Activated naive CD4-positive, alpha-beta T cell (primary cell): Measurements from ENCODE around the gene BICDL2.
"Not testable (repeated sequence)": the region's sequence is repeated elsewhere in the genome, so short reads cannot be mapped to it uniquely, and the experiment has no call there.

Source experiments
- DNase-seq, 4 experiments: peaks; one replicate each; lab custom pipeline; 2025; lab: John Stamatoyannopoulos, UW

Gene BICDL2, protein sequence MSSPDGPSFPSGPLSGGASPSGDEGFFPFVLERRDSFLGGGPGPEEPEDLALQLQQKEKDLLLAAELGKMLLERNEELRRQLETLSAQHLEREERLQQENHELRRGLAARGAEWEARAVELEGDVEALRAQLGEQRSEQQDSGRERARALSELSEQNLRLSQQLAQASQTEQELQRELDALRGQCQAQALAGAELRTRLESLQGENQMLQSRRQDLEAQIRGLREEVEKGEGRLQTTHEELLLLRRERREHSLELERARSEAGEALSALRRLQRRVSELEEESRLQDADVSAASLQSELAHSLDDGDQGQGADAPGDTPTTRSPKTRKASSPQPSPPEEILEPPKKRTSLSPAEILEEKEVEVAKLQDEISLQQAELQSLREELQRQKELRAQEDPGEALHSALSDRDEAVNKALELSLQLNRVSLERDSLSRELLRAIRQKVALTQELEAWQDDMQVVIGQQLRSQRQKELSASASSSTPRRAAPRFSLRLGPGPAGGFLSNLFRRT

DNA sequence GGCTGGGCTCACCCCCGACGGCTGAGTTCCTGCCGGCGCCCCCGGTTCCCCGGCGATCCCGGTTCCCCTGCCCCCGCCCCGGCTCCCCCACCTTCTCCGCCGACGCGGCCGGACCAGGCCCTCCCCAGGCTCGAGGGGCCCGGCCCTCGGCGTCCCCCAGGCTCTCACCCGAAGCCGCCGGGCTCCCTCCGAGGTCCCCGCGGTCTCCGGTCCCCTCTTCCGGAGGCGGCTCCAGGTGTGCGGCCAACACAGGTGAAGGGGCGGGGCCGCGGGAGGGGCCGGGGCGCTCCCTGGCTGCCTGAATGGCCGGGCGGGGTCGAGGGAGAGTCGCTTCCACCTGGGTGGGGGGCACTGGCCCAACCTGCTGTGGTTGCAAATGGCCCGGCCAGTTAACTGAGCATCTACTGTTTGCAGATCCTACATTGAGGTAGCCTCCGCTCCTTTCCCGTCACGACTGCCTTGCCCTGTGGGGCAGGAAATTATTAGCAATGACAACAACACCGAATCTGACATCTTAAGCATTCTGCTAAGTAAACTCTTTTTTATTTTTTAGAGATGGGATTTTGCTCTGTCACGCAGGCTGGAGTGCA lies at the start of gene BICDL2:
TSS of gene BICDL2 (minus strand) at position 219 of the 590 bp plus-strand sequence. CDS start 1,448 bp downstream, outside the sequence.
- DNase-seq: no peak

DNA sequence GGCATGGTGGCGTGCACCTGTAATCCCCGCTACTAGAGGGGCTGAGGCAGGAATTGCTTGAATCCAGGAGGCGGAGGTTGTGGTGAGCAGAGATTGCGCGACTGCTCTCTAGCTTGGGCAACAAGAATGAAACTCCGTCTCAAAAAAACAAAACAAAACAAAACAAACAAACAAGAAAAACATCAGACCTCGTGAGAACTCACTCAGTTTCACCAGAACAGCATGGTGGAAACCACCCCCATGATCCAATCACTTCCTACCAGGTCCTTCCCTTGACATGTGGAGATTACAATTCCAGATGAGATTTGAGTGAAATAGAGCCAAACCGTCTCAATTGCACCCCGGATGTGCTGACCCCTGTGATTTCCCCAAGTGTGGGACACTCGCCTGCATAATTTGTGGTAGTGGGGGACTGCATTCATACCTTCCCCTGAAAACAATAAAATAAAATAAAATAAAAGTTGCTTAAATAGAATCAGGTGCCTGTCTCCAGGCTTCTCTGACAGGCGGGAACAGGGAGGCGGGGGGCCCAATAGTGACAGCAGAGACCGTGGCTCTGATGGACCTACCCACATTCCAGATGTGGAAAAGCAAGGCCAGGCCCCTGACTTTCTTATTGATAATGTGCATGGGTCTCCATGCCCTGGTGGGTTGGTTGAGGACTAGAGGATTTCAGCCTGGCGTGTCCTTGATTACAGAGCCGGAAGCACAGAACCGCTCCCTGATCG lies 49.3 kb upstream of the BICDL2 start:
- DNase-seq: no peak

DNA sequence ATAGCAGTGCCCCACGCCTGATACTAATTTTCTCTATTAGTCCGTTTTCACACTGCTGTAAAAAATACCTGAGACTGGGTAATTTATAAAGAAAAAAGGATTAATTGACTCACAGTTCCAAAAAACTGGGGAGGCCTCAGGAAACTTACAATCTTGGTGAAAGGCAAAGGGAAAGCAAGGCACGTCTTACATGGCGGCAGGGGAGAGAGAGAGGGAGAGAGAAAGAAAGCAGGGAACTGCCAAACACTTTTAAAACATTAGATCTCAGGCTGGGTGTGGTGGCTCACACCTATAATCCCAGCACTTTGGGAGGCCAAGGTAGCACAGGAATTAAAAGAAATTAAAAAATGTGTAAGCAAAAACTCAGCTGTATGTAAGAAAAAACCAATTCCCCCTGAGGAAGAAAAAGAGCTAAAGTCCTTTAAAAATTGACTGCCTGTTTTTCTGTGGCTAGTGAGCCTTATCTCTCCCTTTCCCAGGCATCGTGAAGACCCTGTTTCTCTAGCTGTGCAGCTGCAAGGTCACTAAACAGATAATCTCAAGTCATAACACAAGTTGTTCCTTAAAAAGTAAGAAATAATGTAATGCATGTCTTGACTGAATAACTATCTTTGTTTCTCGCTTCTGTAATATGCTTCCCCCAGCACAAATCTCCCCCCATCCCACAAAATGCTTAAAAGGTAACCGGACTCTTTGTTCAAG lies 48.4 kb upstream of the BICDL2 start:
- DNase-seq: no peak

DNA sequence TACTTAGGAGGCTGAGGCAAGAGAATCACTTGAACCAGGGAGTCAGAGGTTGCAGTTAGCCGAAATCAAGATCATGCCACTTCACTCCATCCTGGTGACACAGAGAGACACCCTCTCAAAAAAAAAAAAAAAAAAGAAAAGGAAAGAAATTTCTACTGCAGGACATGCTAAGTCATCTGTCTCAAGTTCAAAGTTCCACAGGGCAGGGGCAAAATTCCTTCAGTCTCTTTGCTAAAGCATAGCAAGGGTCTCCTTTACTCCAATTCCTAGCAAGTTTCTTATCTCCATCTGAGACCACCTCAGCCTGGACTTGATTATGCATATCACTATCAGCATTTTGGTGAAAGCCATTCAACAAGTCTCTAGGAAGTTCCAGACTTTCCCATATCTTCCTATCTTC lies 47.7 kb upstream of the BICDL2 start:
- DNase-seq: no peak

DNA sequence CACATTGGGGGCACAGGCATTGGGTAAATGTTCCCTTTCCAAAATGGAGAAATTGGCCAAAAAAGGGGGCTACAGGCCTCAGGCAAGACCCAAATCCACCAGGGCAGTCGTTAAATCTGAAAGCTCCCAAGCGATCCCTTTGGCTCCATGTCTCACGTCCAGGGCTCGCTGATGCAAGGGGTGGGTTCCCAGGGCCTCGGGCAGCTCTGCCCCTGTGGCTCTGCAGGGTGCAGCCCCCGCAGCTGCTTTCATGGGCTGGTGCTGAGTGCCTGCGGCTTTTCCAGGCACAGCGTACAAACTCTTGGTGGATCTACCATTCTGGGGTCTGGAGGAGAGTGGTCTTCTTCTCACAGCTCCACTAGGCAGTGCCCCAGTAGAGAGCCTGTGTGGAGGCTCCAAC lies 46.7 kb upstream of the BICDL2 start:
- DNase-seq: not testable (repeated sequence)

DNA sequence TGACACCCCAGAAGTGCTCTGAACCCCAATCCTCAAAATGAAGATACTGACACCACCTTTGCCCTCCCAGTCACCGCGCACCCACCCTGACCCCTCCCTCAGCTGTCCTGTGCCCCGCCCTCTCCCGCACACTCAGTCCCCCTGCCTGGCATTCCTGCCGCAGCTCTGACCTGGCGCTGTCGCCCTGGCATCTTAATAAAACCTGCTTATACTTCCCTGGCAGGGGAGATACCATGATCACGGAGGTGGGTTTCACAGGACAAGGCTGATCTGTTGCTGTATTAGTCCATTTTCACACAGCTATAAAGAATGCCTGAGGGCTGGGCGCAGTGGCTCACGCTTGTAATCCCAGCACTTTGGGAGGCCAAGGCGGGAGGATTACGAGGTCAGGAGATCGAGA lies 45.2 kb upstream of the BICDL2 start:
- DNase-seq: not testable (repeated sequence)

DNA sequence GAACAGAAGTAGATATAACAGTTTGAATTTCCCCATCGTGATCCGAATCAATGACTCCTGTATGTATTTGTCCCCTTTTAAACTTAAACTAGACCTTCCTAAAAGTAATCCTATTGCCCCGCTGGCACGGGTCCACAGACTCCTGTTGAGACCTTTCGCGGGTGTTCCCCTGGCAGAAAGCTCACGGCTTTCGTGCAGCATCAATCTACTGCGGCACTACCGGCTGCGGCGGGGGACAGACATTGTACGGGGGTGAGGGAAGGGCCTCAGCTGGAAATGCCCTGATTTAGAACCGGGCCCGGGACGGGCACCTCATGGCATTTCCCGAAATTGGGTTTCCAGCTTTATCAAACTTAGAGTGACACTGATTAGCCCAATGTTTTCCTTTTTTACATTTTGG lies 43.3 kb upstream of the BICDL2 start:
- DNase-seq: no peak

DNA sequence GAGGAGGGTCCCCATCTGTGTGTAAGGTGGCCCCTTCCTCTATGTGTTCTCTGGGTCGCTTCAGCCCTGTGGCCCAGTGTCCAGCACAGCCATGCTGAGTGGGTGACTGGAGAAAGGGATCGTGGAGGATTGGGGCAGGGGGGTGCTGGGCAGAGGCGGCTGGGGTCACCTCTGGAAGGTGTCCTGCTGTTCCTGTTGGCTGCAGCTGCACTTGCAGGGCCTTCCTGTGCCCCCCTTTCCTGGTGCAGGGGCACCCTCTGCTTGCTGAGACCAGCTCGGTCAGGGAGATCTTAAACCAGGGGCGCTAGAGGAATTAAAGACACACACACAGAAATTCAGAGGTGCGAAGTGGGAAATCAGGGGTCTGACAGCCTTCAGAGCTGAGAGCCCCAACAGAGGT lies 39.8 kb upstream of the BICDL2 start:
- no peak for DNase-seq

DNA sequence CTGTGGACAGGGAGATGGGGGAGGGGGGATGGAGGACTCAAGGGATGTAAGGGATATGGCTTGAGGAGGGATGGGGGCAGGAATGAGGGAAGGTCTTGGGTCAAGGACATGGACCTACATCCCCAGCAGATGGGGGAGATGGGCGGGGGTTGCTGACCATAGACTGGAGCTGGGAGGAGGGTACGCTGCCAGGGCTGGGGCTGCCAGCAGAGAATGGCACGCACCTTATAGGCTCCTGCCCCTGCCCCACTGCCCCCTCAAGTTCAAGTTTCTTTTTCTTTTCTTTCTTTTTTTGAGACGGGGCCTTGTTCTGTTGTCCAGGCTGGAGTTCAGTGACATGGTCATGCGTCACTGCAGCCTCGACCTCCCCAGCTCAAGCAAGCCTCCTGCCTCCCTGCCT lies 39.2 kb upstream of the BICDL2 start:
- DNase-seq: not testable (repeated sequence)

DNA sequence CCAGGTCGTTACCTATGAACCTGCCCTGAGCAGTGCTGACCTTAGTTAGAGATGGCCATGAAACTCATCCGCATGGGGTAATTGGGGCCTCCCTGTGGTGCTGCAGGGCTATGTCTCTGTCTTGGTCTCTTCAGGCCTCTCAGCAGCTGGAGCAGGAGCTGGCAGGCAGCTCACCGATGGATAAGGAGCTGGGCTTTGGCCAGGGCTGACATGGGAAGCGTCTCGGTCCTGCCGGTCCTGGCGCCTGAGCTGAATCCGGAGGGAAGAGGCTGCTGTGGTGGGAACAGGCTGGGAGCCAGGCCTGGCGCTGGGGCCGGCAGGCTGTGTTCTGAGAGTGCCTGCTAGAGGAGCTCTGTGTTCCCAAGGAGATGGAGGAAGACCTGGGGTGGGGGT lies 38.8 kb upstream of the BICDL2 start:
- peak in 1 of 4 experiments; percentile 21 for DNase-seq

DNA sequence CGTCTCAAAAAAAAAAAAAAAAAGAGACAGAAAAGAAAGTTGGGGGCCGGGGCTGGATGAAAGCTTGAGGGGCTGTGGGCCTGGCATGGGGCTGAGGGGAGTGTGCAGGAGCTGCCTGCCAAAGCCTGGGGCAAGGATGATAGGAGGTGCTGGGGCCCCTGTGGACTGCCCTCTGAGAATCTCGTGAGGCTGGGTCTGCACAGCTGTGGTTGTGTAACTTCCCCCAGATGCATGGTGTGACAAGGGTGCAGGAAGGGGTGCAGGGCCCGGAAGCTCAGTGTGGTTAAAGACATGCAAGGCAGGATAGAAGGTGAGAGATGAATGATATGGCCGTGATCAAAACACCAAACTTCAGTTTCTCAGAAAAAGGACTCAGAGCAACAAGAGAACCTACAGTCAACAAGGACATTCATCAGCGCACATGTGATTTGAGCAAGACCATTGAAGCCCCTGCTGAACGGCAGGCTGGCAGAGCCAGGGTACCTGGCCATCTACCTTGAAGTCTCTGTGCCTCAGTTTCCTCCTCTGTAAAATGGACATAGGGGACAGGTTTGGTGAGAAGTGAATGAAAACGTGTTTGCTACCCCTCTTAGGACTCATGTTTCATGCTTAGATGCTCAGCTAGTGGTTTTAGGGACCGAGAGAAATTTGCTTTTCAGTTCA lies 38.2 kb upstream of the BICDL2 start:
- DNase-seq: peak in 2 of 4 experiments; percentile 62 to 70

DNA sequence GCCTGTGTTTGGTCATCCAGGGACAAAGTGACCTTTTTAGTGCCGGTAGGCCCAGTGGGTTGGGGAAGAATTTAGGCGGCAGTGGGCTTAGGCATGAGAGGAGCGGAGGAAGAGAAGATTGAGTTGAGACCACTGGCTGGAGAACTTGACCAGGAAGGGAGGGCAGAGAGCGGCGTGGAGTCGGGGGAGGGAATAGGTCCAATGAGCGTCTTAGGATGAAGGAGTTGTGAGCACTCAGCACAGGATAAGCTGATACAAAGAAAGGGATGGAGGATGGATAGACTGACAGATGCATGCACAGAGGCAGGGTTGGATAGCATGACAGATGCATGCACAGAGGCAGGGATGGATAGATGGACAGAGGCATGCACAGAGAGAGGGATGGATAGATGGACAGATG lies 36.7 kb upstream of the BICDL2 start:
- DNase-seq: no peak

DNA sequence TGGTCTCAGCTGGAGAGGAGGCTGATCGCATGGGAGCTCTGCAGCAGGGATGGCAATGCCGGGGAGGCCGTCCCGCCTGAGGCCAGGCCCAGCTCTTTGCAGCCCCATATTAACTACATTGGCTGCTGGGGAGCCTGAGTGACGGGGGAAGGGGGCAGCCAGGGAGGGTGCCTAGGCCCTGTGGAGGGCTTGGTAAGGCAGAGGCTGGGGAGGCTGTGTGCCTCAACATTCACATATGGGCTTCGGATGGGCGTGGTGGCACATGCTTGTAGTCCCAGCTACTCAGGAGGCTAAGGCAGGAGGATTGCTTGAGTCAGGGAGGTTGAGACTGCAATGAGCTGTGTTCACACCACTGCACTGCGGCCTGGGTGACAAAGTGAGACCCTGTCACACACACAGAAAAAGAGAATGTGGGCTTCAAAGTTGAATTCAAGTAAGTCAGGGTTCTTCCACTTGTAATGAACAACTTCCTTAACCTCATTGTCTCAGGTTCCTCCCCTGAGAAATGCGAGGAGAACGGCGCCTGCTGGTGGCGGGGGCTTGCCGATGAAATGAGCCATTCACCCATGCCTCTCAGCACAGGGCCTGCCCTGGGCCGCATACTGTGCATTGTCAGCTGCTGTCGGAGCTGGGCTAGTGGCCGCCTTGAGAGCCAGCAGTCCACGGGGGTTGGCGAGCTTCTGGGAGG lies 36.0 kb upstream of the BICDL2 start:
- not testable (repeated sequence) for DNase-seq

DNA sequence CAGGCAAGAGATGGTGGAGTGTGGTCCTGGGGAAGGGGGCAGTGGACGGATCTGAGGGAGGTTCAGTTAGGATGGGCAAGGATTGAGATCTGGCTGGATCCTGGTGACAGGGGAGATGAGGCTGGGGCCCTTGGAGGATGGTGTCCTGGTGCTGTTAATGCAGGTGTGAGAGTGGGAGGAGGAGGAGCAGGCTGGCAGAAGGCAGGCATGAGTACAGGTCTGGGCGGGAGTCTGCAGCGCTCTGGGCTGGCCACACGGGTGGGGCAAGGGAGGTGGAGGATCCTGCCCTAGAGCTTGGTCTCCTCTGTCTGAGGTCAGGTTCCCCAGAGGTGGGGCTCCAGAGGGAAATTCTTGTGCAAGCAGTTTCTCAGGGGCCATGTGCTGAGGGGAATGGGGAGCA lies 35.4 kb upstream of the BICDL2 start:
- not testable (repeated sequence) for DNase-seq

DNA sequence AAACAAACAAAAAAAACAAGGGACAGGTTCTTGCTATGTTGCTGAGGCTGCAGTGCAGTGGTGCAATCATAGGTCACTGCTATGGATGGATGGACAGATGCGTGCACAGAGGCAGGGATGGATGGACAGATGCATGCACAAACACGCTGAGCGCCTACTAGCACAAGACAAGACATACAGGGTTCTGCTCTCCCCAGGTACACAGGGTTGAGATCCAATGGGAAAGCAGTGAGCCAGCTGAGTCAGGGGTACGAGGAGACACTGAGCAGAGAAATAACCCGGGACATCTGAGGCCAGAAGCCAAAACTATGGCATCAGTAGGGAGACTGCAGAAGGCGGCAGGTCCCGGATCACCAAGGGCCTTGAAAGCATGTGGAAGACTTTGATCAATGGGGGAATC lies 34.9 kb upstream of the BICDL2 start:
- no peak for DNase-seq

DNA sequence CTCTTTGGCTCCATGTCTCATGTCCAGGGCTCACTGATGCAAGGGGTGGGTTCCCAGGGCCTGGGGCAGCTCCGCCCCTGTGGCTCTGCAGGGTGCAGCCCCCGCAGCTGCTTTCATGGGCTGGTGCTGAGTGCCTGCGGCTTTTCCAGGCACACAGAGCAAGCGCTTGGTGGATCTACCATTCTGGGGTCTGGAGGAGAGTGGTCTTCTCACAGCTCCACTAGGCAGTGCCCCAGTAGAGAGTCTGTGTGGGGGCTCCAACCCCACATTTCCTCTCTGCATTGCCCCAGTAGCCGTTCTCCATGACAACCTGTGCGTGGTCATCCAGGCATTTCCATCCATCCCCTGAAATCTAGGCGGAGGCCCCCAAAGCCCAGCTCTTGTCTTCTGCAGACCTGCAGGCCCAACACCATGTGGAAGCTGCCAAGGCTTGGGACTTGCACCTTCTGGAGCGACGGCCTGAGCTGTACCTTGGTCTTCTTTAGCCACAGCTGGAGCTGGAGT lies 33.9 kb upstream of the BICDL2 start:
- no peak for DNase-seq

DNA sequence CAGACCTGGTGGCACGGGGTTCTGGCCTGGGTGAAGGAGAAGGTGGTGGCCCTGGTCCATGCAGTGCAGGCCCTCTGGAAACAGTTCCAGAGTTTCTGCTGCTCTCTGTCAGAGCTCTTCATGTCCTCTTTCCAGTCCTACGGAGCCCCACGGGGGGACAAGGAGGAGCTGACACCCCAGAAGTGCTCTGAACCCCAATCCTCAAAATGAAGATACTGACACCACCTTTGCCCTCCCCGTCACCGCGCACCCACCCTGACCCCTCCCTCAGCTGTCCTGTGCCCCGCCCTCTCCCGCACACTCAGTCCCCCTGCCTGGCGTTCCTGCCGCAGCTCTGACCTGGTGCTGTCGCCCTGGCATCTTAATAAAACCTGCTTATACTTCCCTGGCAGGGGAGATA lies 32.4 kb upstream of the BICDL2 start:
- not testable (repeated sequence) for DNase-seq

DNA sequence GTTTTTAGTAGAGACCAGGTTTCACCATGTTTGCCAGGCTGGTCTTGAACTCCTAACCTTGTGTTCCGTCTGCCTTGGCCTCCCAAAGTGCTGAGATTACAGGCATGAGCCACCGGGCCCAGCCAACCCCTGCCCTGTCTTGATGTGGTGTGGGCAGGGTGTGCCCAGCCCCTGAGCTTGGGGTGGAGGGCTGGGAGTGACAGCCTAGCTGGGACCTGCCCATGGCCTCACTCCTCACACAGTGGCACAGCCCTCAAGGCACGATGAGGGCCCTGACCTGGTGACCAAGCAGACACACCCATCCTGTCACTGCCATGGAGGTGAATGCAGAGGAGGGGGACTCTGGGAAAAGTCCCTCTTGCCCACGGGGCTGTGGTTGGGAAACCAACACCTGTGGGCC lies 31.7 kb upstream of the BICDL2 start:
- no peak for DNase-seq

DNA sequence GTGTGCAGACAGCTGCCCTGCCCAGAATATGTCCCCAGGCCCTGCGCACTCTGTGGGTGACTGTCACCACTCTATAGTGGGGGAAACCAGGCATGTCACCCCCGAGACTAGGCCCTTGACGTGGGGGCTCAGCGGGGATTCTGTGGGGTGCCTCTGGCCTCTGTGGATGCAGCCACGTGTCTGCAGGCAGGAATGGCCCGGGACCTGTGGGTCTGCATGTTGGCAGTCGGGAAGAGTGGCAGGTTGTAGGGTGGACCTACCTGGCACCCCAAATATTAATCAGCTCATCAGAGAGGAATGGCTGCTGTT lies 29.6 kb upstream of the BICDL2 start:
- DNase-seq: no peak

DNA sequence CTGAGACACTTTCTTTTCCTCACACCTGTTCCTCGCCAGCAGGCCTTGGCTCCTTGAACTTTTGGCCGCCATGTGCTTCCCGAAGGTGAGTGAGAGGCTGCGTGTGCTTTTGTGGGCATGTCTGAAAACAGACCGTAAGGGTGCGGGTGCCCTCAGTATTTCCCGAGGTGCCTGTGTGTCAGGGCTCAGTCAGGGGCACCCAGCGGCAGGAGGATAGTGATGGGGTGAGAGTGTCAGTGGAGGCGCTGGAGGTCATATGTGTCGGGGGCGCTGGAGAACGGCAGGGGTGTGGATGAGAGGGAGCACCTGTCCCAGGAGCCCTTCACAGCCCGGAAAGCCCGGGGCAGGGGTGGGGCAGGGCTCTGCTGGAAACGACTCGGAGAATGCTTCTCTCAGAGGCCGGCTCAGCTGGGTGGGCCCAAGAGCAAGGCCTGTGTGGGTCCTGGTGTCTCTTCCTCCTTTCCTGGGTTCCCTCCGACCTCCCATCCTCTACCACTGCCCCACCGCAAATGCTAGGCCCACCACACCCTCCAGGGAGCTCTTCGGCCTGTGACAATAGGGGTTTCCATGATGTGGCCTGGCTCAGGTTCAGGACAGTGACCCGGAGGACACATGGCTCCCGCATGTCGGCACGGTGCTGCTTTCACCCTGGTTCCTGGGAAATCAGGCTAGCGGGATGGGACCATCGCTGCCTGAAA lies 29.1 kb upstream of the BICDL2 start:
- DNase-seq: peak in 1 of 4 experiments; percentile 44
